Neural progenitor cell (in vitro differentiated cells): ENCODE data around the gene TIAL1.

Experiments used
- EZH2 ChIP-seq: fragments of 200-600 bp; sonication (generic); IDR thresholded peaks from 2 replicates; pipeline ENCODE4 v1.6.1; 2017; ENCODE audit warnings: antibody characterized with exemption, mild to moderate bottlenecking, moderate library complexity
- TF ChIP-seq, protein P1 (sequence below): fragments of 200-600 bp; sonication (generic); IDR thresholded peaks from 2 replicates; pipeline ENCODE4 v1.5.1; 2017; ENCODE audit warnings: antibody characterized with exemption, mild to moderate bottlenecking

DNA sequence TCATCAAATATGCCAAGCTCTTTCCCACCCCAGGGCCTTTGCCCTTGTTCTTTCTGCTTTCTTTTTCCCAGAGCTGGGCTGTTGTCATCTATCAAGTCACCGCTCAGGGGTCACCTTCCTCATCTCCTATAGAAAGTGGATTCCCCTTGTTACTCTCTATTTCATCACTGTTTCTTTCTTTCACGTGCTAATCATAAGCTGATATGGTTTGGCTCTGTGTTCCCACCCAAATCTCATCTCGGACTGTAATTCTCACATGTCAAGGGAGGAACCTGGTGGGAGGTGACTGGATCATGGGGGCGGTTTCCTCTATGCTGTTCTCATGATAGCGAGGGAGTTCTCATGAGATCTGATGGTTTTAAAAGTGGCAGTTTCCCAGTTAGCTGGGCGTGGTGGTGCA, 17.0 kb upstream of the TIAL1 start:
- TF ChIP-seq, protein P1, sequence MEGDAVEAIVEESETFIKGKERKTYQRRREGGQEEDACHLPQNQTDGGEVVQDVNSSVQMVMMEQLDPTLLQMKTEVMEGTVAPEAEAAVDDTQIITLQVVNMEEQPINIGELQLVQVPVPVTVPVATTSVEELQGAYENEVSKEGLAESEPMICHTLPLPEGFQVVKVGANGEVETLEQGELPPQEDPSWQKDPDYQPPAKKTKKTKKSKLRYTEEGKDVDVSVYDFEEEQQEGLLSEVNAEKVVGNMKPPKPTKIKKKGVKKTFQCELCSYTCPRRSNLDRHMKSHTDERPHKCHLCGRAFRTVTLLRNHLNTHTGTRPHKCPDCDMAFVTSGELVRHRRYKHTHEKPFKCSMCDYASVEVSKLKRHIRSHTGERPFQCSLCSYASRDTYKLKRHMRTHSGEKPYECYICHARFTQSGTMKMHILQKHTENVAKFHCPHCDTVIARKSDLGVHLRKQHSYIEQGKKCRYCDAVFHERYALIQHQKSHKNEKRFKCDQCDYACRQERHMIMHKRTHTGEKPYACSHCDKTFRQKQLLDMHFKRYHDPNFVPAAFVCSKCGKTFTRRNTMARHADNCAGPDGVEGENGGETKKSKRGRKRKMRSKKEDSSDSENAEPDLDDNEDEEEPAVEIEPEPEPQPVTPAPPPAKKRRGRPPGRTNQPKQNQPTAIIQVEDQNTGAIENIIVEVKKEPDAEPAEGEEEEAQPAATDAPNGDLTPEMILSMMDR: no peak
- TF ChIP-seq EZH2: no peak
